Neural progenitor cell (in vitro differentiated cells): ENCODE results near the gene ZNF212.

Source experiments
- EZH2 ChIP-seq: fragments of 200-600 bp; sonication (generic); IDR thresholded peaks from 2 replicates; pipeline ENCODE4 v1.6.1; 2017; ENCODE audit warnings: antibody characterized with exemption, mild to moderate bottlenecking, moderate library complexity
- TF ChIP-seq, protein P1 (sequence below): fragments of 200-600 bp; sonication (generic); IDR thresholded peaks from 2 replicates; pipeline ENCODE4 v1.5.1; 2017; ENCODE audit warnings: antibody characterized with exemption, mild to moderate bottlenecking

DNA sequence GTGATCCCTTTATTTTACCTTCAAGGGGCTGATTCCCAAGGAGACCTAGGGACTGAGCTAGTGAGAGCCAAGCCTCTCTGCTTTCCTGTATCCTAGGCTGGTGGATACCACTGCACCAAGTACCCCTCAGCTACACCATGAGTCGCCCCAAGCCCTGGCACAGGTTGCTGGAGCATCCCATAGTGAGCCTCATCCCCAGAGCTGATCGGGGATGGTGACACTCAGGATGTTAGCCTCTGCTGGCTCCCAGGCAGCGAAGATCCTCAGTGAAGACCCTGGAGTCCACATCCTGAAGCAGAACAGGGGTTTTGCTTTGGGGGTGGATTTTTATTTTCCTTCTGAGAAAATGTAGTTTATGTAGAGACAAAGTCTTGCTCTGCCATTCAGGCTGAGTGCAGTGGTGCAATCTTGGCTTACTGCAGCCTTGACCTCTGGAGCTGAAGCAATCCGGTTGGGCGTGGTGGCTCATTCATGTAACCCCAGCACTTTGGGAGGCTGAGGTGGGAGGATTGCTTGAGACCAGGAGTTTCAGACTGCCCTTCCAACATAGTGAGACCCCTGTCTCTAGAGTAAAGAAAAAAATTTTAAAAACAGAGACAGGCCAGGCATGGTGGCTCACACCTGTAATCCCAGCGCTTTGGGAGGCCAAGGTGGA, 12.5 kb upstream of the ZNF212 start:
- TF ChIP-seq EZH2 = no peak
- TF ChIP-seq, protein P1, sequence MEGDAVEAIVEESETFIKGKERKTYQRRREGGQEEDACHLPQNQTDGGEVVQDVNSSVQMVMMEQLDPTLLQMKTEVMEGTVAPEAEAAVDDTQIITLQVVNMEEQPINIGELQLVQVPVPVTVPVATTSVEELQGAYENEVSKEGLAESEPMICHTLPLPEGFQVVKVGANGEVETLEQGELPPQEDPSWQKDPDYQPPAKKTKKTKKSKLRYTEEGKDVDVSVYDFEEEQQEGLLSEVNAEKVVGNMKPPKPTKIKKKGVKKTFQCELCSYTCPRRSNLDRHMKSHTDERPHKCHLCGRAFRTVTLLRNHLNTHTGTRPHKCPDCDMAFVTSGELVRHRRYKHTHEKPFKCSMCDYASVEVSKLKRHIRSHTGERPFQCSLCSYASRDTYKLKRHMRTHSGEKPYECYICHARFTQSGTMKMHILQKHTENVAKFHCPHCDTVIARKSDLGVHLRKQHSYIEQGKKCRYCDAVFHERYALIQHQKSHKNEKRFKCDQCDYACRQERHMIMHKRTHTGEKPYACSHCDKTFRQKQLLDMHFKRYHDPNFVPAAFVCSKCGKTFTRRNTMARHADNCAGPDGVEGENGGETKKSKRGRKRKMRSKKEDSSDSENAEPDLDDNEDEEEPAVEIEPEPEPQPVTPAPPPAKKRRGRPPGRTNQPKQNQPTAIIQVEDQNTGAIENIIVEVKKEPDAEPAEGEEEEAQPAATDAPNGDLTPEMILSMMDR = no peak
